Activated naive CD8-positive, alpha-beta T cell (primary cell): ENCODE results near the gene CCDC192.
"Not testable (repeated sequence)": the region's sequence is repeated elsewhere in the genome, so short reads cannot be mapped to it uniquely, and the experiment has no call there.

ENCODE experiments used
- H3K27ac Mint-ChIP-seq: one replicate; pipeline ENCODE4 v1.8.0; 2021; ENCODE audit warnings: mixed read lengths
- H3K27me3 Mint-ChIP-seq: one replicate; pipeline ENCODE4 v1.8.0; 2021; ENCODE audit warnings: mixed read lengths
- H3K36me3 Mint-ChIP-seq: one replicate; pipeline ENCODE4 v1.8.0; 2021; ENCODE audit warnings: mixed read lengths
- H3K4me1 Mint-ChIP-seq: one replicate; pipeline ENCODE4 v1.8.0; 2021; ENCODE audit warnings: low read depth, mixed read lengths
- H3K4me3 Mint-ChIP-seq: one replicate; pipeline ENCODE4 v1.8.0; 2021; ENCODE audit warnings: mild to moderate bottlenecking, mixed read lengths
- H3K9me3 Mint-ChIP-seq: one replicate; pipeline ENCODE4 v1.8.0; 2021; ENCODE audit warnings: low read depth, mixed read lengths

The CCDC192 gene

DNA sequence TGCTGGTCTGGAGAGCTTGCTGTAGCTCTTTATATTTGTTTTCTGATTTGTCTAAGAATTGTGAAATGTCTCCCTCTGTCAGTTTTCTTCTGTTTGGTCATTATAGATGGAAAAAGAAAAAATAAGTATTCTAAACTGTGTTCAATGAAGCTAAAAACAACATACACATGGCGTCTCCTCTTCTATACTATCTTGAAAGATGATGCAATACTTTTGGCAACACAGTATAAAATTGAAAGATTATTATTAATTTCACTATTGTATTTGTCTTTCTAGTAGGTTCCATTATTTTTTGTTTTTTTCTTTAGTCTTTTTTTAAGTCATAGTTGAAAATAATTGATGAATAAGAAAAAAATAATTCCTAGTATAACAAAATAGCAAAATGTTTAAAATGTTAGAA lies 22.5 kb downstream of the CCDC192 start:
- Mint-ChIP-seq H3K4me3 (no peak overlapping the region), H3K36me3 (no peaks in the 10 kb centered on the region), H3K9me3 (peaks cover 8% of the 10 kb centered on the region), H3K27ac (no peak overlapping the region), H3K27me3 (peaks cover 4% of the 10 kb centered on the region), H3K4me1 (no peaks in the 10 kb centered on the region)

DNA sequence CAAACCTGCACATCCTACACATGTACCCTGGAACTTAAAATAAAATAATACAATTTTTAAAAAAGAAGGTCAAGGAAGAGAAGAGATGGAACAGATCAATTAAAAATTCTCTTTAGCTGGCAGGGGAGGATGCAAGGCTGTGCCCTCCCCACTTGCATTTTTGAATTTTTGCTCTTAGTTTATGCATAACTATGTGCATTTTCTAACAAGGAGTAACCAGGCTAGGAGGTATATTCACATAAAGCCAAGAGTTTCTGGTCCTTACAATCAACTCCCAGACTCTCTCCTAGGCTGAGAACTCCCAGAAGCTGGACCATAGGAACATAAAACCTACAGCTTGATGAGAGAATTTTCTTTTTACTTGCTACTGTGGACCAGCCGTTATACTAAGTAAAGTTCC lies 29.8 kb downstream of the CCDC192 start:
- H3K27me3 Mint-ChIP-seq: no peaks in the 10 kb centered on the region
- no peaks in the 10 kb centered on the region for H3K4me1 Mint-ChIP-seq
- H3K27ac Mint-ChIP-seq: no peak overlapping the region
- no peak overlapping the region for H3K4me3 Mint-ChIP-seq
- H3K36me3 Mint-ChIP-seq: no peaks in the 10 kb centered on the region
- H3K9me3 Mint-ChIP-seq: peaks cover 6% of the 10 kb centered on the region

DNA sequence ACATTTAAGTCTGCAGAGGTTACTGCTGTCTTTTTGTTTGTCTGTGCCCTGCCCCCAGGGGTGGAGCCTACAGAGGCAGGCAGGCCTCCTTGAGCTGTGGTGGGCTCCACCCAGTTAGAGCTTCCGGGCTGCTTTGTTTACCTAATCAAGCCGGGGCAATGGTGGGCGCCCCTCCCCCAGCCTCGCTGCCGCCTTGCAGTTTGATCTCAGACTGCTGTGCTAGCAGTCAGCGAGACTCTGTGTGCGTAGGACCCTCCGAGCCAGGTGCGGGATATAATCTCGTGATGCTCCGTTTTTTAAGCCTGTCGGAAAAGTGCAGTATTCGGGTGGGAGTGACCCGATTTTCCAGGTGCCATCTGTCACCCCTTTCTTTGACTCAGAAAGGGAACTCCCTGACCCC lies 36.2 kb downstream of the CCDC192 start:
- H3K4me3 Mint-ChIP-seq, H3K27me3 Mint-ChIP-seq, H3K27ac Mint-ChIP-seq, H3K9me3 Mint-ChIP-seq, H3K4me1 Mint-ChIP-seq, H3K36me3 Mint-ChIP-seq: not testable (repeated sequence)

DNA sequence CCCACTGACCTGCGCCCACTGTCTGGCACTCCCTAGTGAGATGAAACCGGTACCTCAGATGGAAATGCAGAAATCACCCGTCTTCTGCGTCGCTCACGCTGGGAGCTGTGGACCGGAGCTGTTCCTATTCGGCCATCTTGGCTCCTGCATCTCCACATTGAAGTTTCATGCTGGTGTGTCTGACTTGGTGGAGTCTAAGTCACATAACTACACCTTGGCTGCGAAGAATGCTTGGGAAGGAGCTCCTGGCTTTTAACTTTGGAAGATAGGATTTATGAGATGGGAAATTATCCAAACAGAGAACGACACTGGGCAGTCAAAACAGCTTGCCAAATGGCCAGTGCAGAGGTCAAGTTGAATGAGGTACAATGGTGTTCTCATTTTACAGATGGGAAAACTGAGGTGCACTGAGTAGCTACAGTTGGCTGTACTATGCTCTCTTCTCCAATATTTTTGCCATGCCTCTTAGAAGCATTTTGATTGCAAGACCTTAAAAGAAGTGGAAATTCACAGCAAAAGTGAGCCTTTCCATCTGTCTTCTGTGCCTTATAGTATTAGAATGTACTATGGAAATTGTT lies 36.7 kb downstream of the CCDC192 start:
- H3K9me3 Mint-ChIP-seq: no peaks in the 10 kb centered on the region
- H3K27me3 Mint-ChIP-seq: peaks cover 2% of the 10 kb centered on the region
- H3K4me3 Mint-ChIP-seq: no peak overlapping the region
- H3K36me3 Mint-ChIP-seq: no peaks in the 10 kb centered on the region
- no peaks in the 10 kb centered on the region for H3K4me1 Mint-ChIP-seq
- H3K27ac Mint-ChIP-seq: no peak overlapping the region

DNA sequence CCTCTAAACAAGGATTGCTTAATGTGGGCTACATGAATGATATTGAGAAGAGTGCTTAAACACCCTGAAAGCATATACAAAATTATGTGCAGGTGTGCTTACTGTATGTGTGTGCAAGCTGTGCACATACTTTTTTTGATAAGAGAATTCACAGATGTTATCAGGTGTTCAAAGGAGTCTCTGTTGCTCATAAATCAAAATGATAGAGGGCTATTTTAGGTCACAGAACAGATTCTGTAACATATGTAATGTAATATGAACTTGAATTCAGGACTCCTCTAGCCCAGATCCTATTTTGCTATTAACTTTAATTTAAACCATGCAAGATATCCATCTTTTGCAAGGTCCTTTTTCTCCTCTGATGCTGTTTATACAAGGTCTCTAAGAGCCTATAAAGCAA lies 38.2 kb downstream of the CCDC192 start:
- Mint-ChIP-seq H3K4me1 (no peaks in the 10 kb centered on the region), H3K36me3 (no peaks in the 10 kb centered on the region), H3K27me3 (peaks cover 2% of the 10 kb centered on the region), H3K27ac (no peak overlapping the region), H3K4me3 (no peak overlapping the region), H3K9me3 (no peaks in the 10 kb centered on the region)

DNA sequence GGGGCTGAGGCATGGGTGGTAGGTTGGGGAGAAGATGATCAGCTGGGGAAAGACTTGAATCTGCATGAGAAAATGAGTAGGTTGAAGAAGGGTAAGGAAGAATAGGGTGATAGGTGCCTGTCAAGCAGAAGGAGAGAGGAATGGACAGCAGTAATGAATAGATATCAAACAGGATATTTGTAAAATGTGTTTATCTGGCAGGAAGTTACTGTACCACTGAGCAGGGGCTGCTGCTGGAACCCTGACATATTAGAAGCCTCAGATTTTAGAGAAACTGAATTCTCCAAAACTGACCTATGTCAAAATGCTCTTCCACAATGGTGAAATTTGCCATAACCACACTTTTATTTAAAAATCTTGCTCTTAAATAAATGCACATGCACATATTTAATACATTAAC lies 41.0 kb downstream of the CCDC192 start:
- Mint-ChIP-seq H3K27me3 (peaks cover 2% of the 10 kb centered on the region), H3K9me3 (no peaks in the 10 kb centered on the region), H3K4me3 (no peak overlapping the region), H3K36me3 (no peaks in the 10 kb centered on the region), H3K27ac (no peak overlapping the region), H3K4me1 (no peaks in the 10 kb centered on the region)

DNA sequence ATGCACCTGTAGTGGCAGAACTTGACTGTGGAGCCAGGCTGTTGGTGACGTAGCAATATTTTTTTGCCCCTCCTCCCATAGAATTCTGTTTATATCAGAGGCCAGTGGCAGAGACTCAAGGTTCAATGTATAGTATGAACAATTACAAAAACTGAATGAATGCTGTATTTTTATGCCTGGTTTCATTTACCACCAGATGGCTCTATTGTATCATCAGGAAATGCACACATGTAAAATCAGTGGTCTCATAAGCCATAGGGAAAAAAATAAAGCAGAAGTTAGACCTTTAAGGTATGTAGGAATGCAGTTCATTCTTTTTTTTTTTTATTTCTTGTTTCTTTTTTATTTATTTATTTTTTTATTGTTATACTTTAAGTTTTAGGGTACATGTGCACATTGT lies 43.6 kb downstream of the CCDC192 start:
- H3K27ac Mint-ChIP-seq: no peak overlapping the region
- peaks cover under 1% of the 10 kb centered on the region for H3K27me3 Mint-ChIP-seq
- no peak overlapping the region for H3K4me3 Mint-ChIP-seq
- no peaks in the 10 kb centered on the region for H3K9me3 Mint-ChIP-seq
- no peaks in the 10 kb centered on the region for H3K36me3 Mint-ChIP-seq
- H3K4me1 Mint-ChIP-seq: no peaks in the 10 kb centered on the region

DNA sequence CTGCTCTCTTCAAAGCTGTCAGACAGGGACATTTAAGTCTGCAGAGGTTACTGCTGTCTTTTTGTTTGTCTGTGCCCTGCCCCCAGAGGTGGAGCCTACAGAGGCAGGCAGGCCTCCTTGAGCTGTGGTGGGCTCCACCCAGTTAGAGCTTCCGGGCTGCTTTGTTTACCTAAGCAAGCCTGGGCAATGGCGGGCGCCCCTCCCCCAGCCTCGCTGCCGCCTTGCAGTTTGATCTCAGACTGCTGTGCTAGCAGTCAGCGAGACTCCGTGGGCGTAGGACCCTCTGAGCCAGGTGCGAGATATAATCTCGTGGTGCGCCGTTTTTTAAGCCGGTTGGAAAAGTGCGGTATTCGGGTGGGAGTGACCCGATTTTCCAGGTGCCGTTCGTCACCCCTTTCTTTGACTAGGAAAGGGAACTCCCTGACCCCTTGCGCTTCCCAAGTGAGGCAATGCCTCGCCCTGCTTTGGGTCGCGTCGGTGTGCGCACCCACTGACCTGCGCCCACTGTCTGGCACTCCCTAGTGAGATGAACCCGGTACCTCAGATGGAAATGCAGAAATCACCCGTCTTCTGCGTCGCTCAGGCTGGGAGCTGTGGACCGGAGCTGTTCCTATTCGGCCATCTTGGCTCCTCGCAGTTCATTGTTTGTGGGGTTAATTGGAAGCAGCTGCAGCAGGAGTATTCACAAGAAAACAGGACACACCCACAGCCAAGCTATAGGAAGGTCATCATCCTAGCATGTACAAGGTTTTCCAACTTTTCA lies 49.5 kb downstream of the CCDC192 start:
- not testable (repeated sequence) for H3K27ac Mint-ChIP-seq, H3K9me3 Mint-ChIP-seq, H3K27me3 Mint-ChIP-seq, H3K4me1 Mint-ChIP-seq, H3K36me3 Mint-ChIP-seq
- H3K4me3 Mint-ChIP-seq: peak overlapping the region; percentile 35

DNA sequence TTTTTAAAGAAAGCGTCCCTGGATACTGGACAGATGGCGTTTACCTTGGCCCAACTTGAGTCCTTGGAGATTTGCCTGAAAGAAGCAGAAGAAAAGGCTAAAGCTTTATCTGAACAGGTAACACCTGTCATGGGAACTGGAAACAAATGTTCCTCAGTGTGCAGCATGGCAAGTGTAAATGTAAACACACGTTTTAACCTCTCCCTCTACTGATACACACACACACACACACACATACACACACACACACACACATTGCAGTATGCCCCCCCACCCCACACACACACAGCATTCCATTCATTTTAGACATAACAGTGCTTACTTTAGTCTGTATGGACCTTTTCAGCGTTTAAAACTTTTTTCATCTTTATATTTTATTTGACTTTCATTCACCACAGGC lies 51.1 kb downstream of the CCDC192 start:
- no peaks in the 10 kb centered on the region for H3K27me3 Mint-ChIP-seq
- no peak overlapping the region for H3K4me3 Mint-ChIP-seq
- H3K4me1 Mint-ChIP-seq: no peaks in the 10 kb centered on the region
- no peaks in the 10 kb centered on the region for H3K36me3 Mint-ChIP-seq
- no peaks in the 10 kb centered on the region for H3K9me3 Mint-ChIP-seq
- H3K27ac Mint-ChIP-seq: no peak overlapping the region

DNA sequence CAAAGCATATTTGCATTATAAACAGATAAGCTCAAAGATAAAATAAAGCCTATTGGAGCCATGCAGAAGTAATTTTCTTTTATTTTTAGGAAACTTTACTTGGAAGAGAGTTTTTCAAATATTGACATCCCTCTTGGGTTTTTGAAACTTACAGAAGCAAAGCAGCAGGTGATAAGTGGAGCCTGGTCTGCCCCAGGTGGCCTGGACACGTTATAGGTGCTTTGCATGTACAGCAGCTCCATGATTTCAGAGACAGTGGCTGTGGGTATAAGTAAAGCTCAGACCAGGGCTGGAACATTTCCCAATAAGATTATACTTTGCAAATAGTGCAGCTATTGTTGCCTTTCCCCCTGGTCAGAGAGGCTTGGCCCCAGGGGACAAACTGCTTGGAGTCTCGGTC lies 51.5 kb downstream of the CCDC192 start:
- H3K27me3 Mint-ChIP-seq: no peaks in the 10 kb centered on the region
- H3K4me3 Mint-ChIP-seq: no peak overlapping the region
- H3K36me3 Mint-ChIP-seq: no peaks in the 10 kb centered on the region
- no peaks in the 10 kb centered on the region for H3K4me1 Mint-ChIP-seq
- H3K9me3 Mint-ChIP-seq: no peaks in the 10 kb centered on the region
- no peak overlapping the region for H3K27ac Mint-ChIP-seq

DNA sequence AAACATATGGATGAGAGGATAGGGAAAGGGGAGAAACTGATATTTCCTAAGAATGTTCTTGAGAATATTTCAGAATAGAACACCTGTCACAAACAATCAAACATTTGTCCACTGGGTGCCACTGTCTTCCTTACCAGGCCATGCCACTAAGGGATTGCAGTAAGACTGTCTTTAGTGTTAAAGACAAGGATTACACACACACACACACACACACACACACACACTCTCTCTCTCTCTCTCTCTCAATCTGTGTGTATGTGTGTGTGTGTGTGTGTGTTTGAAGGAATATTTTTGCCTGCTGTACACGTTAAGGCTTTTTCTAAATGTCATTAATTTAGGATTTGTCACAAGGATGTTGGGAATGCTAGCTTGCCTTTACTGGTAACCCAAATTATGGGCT lies 54.4 kb downstream of the CCDC192 start:
- Mint-ChIP-seq H3K4me3 (no peak overlapping the region), H3K27me3 (no peaks in the 10 kb centered on the region), H3K4me1 (no peaks in the 10 kb centered on the region), H3K36me3 (no peaks in the 10 kb centered on the region), H3K9me3 (no peaks in the 10 kb centered on the region), H3K27ac (no peak overlapping the region)

DNA sequence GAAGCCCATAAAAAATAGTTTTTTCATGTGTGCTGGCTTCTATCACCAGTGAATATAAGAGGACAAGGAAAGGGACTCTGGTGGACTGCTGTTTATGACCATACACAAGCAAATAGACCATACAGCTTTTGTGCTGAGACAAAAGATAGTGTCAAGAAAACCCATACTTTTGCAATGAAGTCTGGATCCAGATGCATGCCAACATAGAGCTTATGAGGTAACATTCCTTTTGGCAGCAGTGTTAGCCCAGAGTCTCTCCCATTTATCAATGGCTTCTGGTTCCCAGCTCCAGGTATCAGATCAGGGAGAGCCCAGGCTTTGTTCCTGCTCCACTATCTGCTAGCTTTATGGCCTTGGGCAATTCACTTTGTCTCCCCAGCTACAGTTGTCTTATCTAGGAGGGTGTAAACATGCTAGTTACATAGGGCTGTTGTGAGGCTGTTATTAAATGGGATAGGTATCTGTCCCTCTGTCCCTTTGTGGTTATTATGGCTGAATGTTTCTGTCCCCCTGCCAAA lies 55.6 kb downstream of the CCDC192 start:
- Mint-ChIP-seq H3K27ac (no peak overlapping the region), H3K4me3 (no peak overlapping the region), H3K36me3 (no peaks in the 10 kb centered on the region), H3K9me3 (no peaks in the 10 kb centered on the region), H3K27me3 (no peaks in the 10 kb centered on the region), H3K4me1 (no peaks in the 10 kb centered on the region)

DNA sequence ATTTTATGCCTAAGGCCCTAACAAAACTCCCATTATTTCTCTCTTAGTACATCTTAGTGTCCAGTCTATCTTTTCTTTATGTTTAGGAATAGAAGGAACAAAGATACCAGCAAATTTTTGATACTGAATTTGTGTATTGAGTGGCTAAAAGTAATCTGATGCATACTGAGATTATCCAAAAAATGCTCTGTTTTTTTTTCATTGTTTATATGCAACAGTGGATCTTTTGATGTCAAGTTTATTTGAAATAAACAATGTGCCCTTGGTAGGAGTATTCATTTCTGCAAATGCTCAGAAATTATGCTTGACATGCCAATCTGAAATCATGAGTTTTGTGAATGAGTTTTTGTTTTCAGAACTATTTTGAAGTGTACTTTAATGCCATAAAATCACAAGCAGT lies 58.7 kb downstream of the CCDC192 start:
- no peaks in the 10 kb centered on the region for H3K4me1 Mint-ChIP-seq
- H3K36me3 Mint-ChIP-seq: no peaks in the 10 kb centered on the region
- H3K9me3 Mint-ChIP-seq: no peaks in the 10 kb centered on the region
- peaks cover 2% of the 10 kb centered on the region for H3K27me3 Mint-ChIP-seq
- H3K27ac Mint-ChIP-seq: no peak overlapping the region
- no peak overlapping the region for H3K4me3 Mint-ChIP-seq

DNA sequence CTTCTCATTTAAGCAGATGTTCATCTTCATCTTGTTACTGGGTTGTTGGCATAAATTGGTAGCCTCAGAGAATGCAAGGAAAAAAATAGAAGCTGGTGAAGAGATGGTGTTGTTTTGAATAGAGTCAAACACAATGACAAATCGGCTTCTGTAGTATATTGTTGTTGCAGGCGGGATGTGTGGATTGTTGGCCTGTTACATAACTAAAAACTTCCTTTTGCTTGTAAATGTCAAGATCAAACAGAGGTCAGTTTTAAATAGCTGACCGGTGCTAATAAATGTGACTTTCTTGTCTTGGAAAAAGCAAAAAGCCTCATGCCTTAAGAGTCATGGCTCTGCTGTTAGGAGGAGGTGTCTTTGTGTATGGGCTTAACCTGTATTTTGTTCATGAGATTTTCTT lies 59.2 kb downstream of the CCDC192 start:
- H3K4me1 Mint-ChIP-seq: no peaks in the 10 kb centered on the region
- peaks cover 2% of the 10 kb centered on the region for H3K27me3 Mint-ChIP-seq
- H3K9me3 Mint-ChIP-seq: no peaks in the 10 kb centered on the region
- H3K27ac Mint-ChIP-seq: no peak overlapping the region
- H3K4me3 Mint-ChIP-seq: no peak overlapping the region
- no peaks in the 10 kb centered on the region for H3K36me3 Mint-ChIP-seq

DNA sequence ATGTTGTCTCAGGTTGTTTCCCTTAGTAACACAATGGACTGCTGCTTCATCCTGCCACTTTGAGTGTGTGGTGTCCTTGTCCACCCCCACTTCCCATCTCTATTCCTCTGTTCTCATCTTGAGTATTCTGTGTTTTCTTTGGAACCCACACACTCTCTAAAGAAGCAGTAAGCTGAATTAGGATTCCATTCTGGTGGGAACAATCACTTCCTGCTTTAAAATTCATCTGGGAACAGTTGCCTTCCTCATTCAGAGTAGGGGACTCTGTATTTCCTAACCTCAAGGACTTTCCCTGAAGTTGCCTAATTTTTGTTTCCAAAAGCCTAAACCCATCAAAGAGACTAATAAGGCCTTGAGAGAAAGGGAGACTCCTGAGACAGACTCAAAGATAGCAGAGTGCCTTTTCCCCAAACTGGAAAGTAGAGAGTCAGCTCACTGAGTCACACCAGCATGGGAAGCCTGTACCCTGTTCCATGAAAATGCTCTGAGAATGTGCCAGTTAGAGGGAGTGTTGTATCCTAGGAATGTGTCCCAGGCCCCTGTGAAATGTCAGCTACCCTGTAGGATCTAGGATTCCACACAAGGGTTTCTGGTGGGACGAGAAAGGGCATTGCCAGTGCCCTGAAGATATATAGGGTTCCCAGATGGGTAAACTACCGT lies 63.6 kb downstream of the CCDC192 start:
- Mint-ChIP-seq H3K27me3 (peaks cover 8% of the 10 kb centered on the region), H3K27ac (no peak overlapping the region), H3K4me3 (no peak overlapping the region), H3K36me3 (no peaks in the 10 kb centered on the region), H3K4me1 (no peaks in the 10 kb centered on the region), H3K9me3 (no peaks in the 10 kb centered on the region)
